Breast epithelium (tissue), 4 donors: ENCODE measurements around the gene PPP1R12B. TPM values are rescaled to one million over a fixed set of nuclear protein-coding genes. Genes with fewer than 3 reads are reported as not detected.
"Not testable (repeated sequence)": the region's sequence is repeated elsewhere in the genome, so short reads cannot be mapped to it uniquely, and the experiment has no call there.

Source experiments
- DNase-seq, 2 donors: peaks; one replicate each; pipeline ENCODE4 v3.0.0-alpha.2; 2019; ENCODE audit warnings: low spot score in 2 of 2
- H3K27ac ChIP-seq, 2 donors: fragments of 200-600 bp; sonication (generic) in 1 of 2; one replicate each; pipeline ENCODE4 v1.5.1; 2016 to 2019; ENCODE audit warnings: mild to moderate bottlenecking in 1 of 2
- H3K27me3 ChIP-seq, 2 donors: fragments of 200-600 bp; sonication (generic) in 1 of 2; one replicate each; pipeline versions ENCODE4 v1.5.1 to v1.6.0; 2017 to 2019; ENCODE audit warnings: control low read depth in 1 of 2, mild to moderate bottlenecking in 1 of 2
- H3K36me3 ChIP-seq: fragments of 200-600 bp; one replicate; pipeline ENCODE4 v1.5.1; 2019
- H3K4me1 ChIP-seq, 2 donors: fragments of 200-600 bp; sonication (generic); one replicate each; pipeline ENCODE4 v1.5.1; 2016 to 2019; ENCODE audit warnings: control low read depth in 1 of 2
- H3K4me3 ChIP-seq, 3 donors: fragments of 200-600 bp; sonication (generic); 1 replicate in 2 of 3; 2 replicates in 1 of 3; pipeline ENCODE4 v1.5.1; 2016 to 2019; ENCODE audit warnings: mild to moderate bottlenecking in 3 of 3, moderate library complexity in 2 of 3
- H3K9me3 ChIP-seq, 2 donors: fragments of 200-600 bp; sonication (generic) in 1 of 2; one replicate each; pipeline ENCODE4 v1.5.1; 2016 to 2019; ENCODE audit warnings: control low read depth in 1 of 2
- CTCF ChIP-seq, 3 donors: fragments of 450-650 bp; IDR thresholded peaks; one replicate each; pipeline ENCODE4 v1.5.1; 2016 to 2017; ENCODE audit warnings: antibody characterized with exemption in 3 of 3, mild to moderate bottlenecking in 3 of 3, moderate library complexity in 3 of 3
- POLR2A ChIP-seq: fragments of 450-650 bp; IDR thresholded peaks from one replicate; pipeline ENCODE4 v1.6.1; 2016; ENCODE audit warnings: antibody characterized with exemption, mild to moderate bottlenecking, moderate library complexity
- POLR2AphosphoS5 ChIP-seq, 3 donors: sonication (generic); formaldehyde crosslinking; IDR thresholded peaks; one replicate each; pipeline ENCODE4 v1.6.1; 2017; ENCODE audit warnings: antibody characterized with exemption in 3 of 3
- intact Hi-C: fragments of 100-400 bp; cut with DNase I; formaldehyde crosslinking; loops from one replicate; pipeline ENCODE4 v1.15.1; 2023; ENCODE audit warnings: low total_unique reads
- total RNA-seq, 3 donors: library from RNA; depleted of rRNA; stranded (reverse); fragments of >200 nt; gene quantifications; one replicate each; pipeline ENCODE4 v1.1.0, GENCODE V29; 2016

Gene PPP1R12B
- total RNA-seq, 3 donors from 2014 or later, result 76.4 to 123 (median 90.7) TPM

GRCh38 chr1:202397256-202397655, 48.8 kb downstream of the PPP1R12B start:
- no peak overlapping the region for H3K4me3 ChIP-seq
- H3K27ac ChIP-seq, result no peak overlapping the region
- no peaks in the 10 kb centered on the region for H3K9me3 ChIP-seq
- TF ChIP-seq POLR2A, result no peak
- TF ChIP-seq CTCF (IDR thresholded peaks at IDR 0.05), result no peak
- no peak for TF ChIP-seq POLR2AphosphoS5 (IDR thresholded peaks at IDR 0.05)
- H3K4me1 ChIP-seq, result no peaks in the 10 kb centered on the region
- H3K27me3 ChIP-seq, result no peaks in the 10 kb centered on the region
- intact Hi-C loops, result no loop called here
- no peak for DNase-seq
- no peaks in the 10 kb centered on the region for H3K36me3 ChIP-seq

- H3K4me3 ChIP-seq, intact Hi-C loops, H3K27me3 ChIP-seq, H3K36me3 ChIP-seq, H3K4me1 ChIP-seq, H3K9me3 ChIP-seq: not testable (repeated sequence)
- peak in 1 of 2 donors; percentile 39 for DNase-seq
- H3K27ac ChIP-seq, result peak overlapping the region in 1 of 2 donors; percentile 41
Measured at GRCh38 chr1:202398439-202398838, 49.9 kb downstream of the PPP1R12B start.

GRCh38 chr1:202401771-202402170, 53.3 kb downstream of the PPP1R12B start:
- H3K27ac ChIP-seq, H3K36me3 ChIP-seq, H3K4me1 ChIP-seq, H3K4me3 ChIP-seq, H3K9me3 ChIP-seq, DNase-seq, intact Hi-C loops, H3K27me3 ChIP-seq: not testable (repeated sequence)

GRCh38 chr1:202403381-202403780, 54.9 kb downstream of the PPP1R12B start:
- H3K4me1 ChIP-seq, H3K27me3 ChIP-seq, DNase-seq, H3K4me3 ChIP-seq, intact Hi-C loops, H3K36me3 ChIP-seq, H3K9me3 ChIP-seq, H3K27ac ChIP-seq: not testable (repeated sequence)

- Histone ChIP-seq H3K4me1 (no peaks in the 10 kb centered on the region), H3K4me3 (no peak overlapping the region), H3K36me3 (no peaks in the 10 kb centered on the region), H3K9me3 (no peaks in the 10 kb centered on the region), H3K27me3 (no peaks in the 10 kb centered on the region), H3K27ac (peak overlapping the region; percentile 19 to 43)
- no peak for TF ChIP-seq POLR2A
- intact Hi-C loops, result no loop called here
- no peak for DNase-seq
Measured at GRCh38 chr1:202405928-202406327, 57.4 kb downstream of the PPP1R12B start.

- H3K27me3 ChIP-seq, H3K36me3 ChIP-seq, intact Hi-C loops, H3K9me3 ChIP-seq, DNase-seq, H3K27ac ChIP-seq, H3K4me1 ChIP-seq, H3K4me3 ChIP-seq: not testable (repeated sequence)
Measured at GRCh38 chr1:202406896-202407295, 58.4 kb downstream of the PPP1R12B start.

GRCh38 chr1:202407378-202407777, 58.9 kb downstream of the PPP1R12B start:
- H3K4me1 ChIP-seq, H3K4me3 ChIP-seq, H3K36me3 ChIP-seq, H3K27ac ChIP-seq, H3K9me3 ChIP-seq, intact Hi-C loops, H3K27me3 ChIP-seq, DNase-seq: not testable (repeated sequence)

- H3K36me3 ChIP-seq, intact Hi-C loops, H3K9me3 ChIP-seq, DNase-seq, H3K4me1 ChIP-seq, H3K27me3 ChIP-seq, H3K4me3 ChIP-seq: not testable (repeated sequence)
- peak overlapping the region; percentile 48 for H3K27ac ChIP-seq
Measured at GRCh38 chr1:202410251-202410650, 61.8 kb downstream of the PPP1R12B start.

- H3K27me3 ChIP-seq, DNase-seq, intact Hi-C loops, H3K9me3 ChIP-seq, H3K4me1 ChIP-seq, H3K36me3 ChIP-seq, H3K4me3 ChIP-seq: not testable (repeated sequence)
- peak overlapping the region; percentile 48 for H3K27ac ChIP-seq
Measured at GRCh38 chr1:202410854-202411357, 62.4 kb downstream of the PPP1R12B start.
